Colonic mucosa (tissue), 4 donors: ENCODE measurements around the gene GPA33. TPM values are rescaled to one million over a fixed set of nuclear protein-coding genes. Genes with fewer than 3 reads are reported as not detected.
"Not testable (repeated sequence)": the region's sequence is repeated elsewhere in the genome, so short reads cannot be mapped to it uniquely, and the experiment has no call there.

ENCODE experiments used
- DNase-seq: peaks from one replicate; pipeline ENCODE4 v3.0.0-alpha.2; 2020
- H3K27ac ChIP-seq: fragments of 200-600 bp; one replicate; pipeline ENCODE4 v1.8.0; 2021
- H3K27me3 ChIP-seq: fragments of 200-600 bp; one replicate; pipeline ENCODE4 v1.8.0; 2021
- H3K36me3 ChIP-seq: fragments of 200-600 bp; one replicate; pipeline ENCODE4 v1.8.0; 2021
- H3K4me1 ChIP-seq: fragments of 200-600 bp; one replicate; pipeline ENCODE4 v1.8.0; 2021; ENCODE audit warnings: mild to moderate bottlenecking
- H3K4me3 ChIP-seq: fragments of 200-600 bp; one replicate; pipeline ENCODE4 v1.8.0; 2021
- H3K9ac ChIP-seq, 2 donors: one replicate each; pipeline ENCODE4 v1.7.0; 2013; ENCODE audit warnings: control low read depth in 2 of 2, low read depth in 2 of 2, low read length in 2 of 2
- H3K9me3 ChIP-seq: fragments of 200-600 bp; one replicate; pipeline ENCODE4 v1.8.0; 2021
- CTCF ChIP-seq: fragments of 200-600 bp; IDR thresholded peaks from one replicate; pipeline ENCODE4 v1.8.0; 2022; ENCODE audit warnings: antibody characterized with exemption, mild to moderate bottlenecking
- intact Hi-C: fragments of 100-400 bp; cut with DNase I; formaldehyde crosslinking; loops from one replicate; pipeline ENCODE4 v1.14.1; 2022
- total RNA-seq, 2 donors: library from RNA; stranded (reverse); fragmentation: NEBNext Ultra II Directional in 1 of 2; extraction: Animal tissue kit (Norgen Biotek cat#: 25700) in 1 of 2; gene quantifications; one replicate each; pipeline ENCODE4 v1.2.1, GENCODE V29; 2021
- donor health status: healthy.
- donor health status: DM: no; HTN: no; CAD: no.
- donor health status: DM: no; HTN: no; CAD: no.

GPA33 gene
- total RNA-seq, 2 donors from 2014 or later: 438 to 531 TPM

DNA sequence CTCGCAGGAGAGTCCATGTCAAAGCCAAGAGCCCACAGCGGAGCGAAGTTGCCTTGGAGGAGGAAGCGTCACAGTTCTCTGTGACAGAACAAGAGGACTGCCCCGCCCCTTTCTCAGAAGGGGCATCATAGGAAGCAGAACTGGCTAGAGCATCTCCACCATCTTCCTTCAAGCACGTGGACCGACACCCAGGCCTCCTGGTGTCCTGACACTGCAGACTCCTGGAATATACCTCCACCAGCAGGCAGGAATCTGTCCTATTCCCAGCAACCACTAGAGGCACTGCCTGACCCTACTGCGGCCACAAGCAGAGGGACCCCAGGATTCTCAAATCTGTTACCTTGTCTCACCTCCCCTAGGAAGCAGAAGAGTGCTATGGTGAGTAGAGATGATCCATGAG is 37.8 kb downstream of the GPA33 start:
- Histone ChIP-seq H3K9me3 (no peaks in the 10 kb centered on the region), H3K27me3 (no peaks in the 10 kb centered on the region), H3K4me3 (no peak overlapping the region), H3K27ac (no peak overlapping the region), H3K36me3 (peaks cover 15% of the 10 kb centered on the region), H3K9ac (no peak overlapping the region), H3K4me1 (no peaks in the 10 kb centered on the region)
- DNase-seq: no peak
- intact Hi-C loops: no loop called here
- peak; percentile 12 for TF ChIP-seq CTCF

- intact Hi-C loops: no loop called here
Measured at GRCh38 chr1:167051907-167052306, 38.3 kb downstream of the GPA33 start.

GRCh38 chr1:167043752-167044488 is 46.3 kb downstream of the GPA33 start:
- no peaks in the 10 kb centered on the region for H3K36me3 ChIP-seq
- H3K9me3 ChIP-seq: no peaks in the 10 kb centered on the region
- peak; percentile 85 for DNase-seq
- H3K9ac ChIP-seq: peak overlapping the region; percentile 27 to 52
- intact Hi-C loops: loop anchor here (5.0 kb wide), 1 partner anchor 57 kb away; the partner anchor contains the start of gene MAEL
- no peak for TF ChIP-seq CTCF
- no peaks in the 10 kb centered on the region for H3K4me1 ChIP-seq
- H3K4me3 ChIP-seq: peak overlapping the region; percentile 15
- H3K27ac ChIP-seq: peak overlapping the region; percentile 30
- H3K27me3 ChIP-seq: no peaks in the 10 kb centered on the region

More at GRCh38 chr1:167051907-167052306, 38.3 kb downstream of the GPA33 start:
- H3K4me3 ChIP-seq: no peak overlapping the region
- H3K4me1 ChIP-seq: no peaks in the 10 kb centered on the region
- DNase-seq: no peak
- peaks cover 15% of the 10 kb centered on the region for H3K36me3 ChIP-seq
- no peak overlapping the region for H3K27ac ChIP-seq
- no peak for TF ChIP-seq CTCF
- no peaks in the 10 kb centered on the region for H3K27me3 ChIP-seq
- no peak overlapping the region for H3K9ac ChIP-seq
- no peaks in the 10 kb centered on the region for H3K9me3 ChIP-seq

DNA sequence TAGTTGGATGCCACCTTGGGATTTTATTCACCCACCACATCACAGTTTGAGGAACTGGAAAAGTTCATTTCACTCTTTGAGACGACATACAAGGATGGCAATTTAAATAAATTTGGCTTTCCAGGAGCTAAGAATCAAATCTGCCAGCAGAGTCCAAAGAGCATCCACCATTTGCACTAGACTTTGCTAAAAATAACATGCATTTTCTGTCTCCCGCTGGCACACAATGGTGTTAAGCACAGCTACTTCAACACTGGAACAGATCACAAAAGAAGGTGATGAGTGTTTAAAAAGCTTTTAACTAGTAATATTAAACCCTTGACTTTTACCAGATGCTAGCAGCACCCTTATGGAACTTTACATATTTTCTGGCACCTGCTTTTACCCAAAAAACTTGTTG is 56.5 kb downstream of the GPA33 start:
- Histone ChIP-seq H3K9ac (no peak overlapping the region), H3K27me3 (peaks cover 3% of the 10 kb centered on the region), H3K27ac (no peak overlapping the region), H3K4me3 (no peak overlapping the region), H3K9me3 (no peaks in the 10 kb centered on the region), H3K36me3 (no peaks in the 10 kb centered on the region), H3K4me1 (no peaks in the 10 kb centered on the region)
- DNase-seq: no peak
- intact Hi-C loops: no loop called here
- no peak for TF ChIP-seq CTCF

GRCh38 chr1:167029553-167029952 is 60.6 kb downstream of the GPA33 start:
- not testable (repeated sequence) for H3K27me3 ChIP-seq, DNase-seq

DNA sequence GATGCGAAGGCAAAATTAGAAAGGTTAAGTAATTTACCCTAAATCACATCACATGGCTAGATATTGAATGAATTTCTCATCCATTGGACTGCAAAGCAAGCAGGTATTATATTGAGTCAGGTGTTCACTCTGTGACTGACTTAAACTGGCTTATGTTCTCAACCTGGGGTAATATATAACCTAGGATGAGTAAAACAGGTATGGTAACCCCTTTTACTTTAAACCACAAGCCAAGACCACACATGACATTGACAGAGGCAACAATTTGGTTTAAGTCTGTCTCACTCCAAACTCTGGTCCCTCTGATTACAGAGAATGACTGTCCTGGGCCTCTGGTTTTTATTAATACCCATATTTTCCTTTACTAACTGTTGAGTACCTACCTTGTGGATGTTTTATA is 67.8 kb downstream of the GPA33 start:
- no peak overlapping the region for H3K9ac ChIP-seq
- H3K27ac ChIP-seq: no peak overlapping the region
- TF ChIP-seq CTCF: no peak
- no peaks in the 10 kb centered on the region for H3K4me1 ChIP-seq
- intact Hi-C loops: no loop called here
- H3K4me3 ChIP-seq: no peak overlapping the region
- H3K9me3 ChIP-seq: no peaks in the 10 kb centered on the region
- no peaks in the 10 kb centered on the region for H3K36me3 ChIP-seq
- DNase-seq: no peak
- H3K27me3 ChIP-seq: no peaks in the 10 kb centered on the region

More at GRCh38 chr1:167029553-167029952, 60.6 kb downstream of the GPA33 start:
- H3K27ac ChIP-seq, H3K9me3 ChIP-seq, H3K9ac ChIP-seq, H3K4me3 ChIP-seq, H3K4me1 ChIP-seq, intact Hi-C loops, H3K36me3 ChIP-seq: not testable (repeated sequence)
